H1 (cell line): Measurements from ENCODE around the gene CHD9NB.

Experiments used
- EZH2 ChIP-seq: fragments of 200-600 bp; sonication (generic); IDR thresholded peaks from 2 replicates; pipeline ENCODE4 v1.7.1; 2012; ENCODE audit warnings: low read depth, mild to moderate bottlenecking, moderate library complexity, low read length, inconsistent platforms; ENCODE audit not compliant: severe bottlenecking
- POLR2A ChIP-seq, 2 experiments: IDR thresholded peaks; 1 replicate in 1 of 2; 2 replicates in 1 of 2; pipeline ENCODE4 v1.6.1; 2011; ENCODE audit warnings: low read depth in 2 of 2, low read length in 2 of 2, mild to moderate bottlenecking in 2 of 2; ENCODE audit errors: control extremely low read depth in 1 of 2
- POLR2AphosphoS5 ChIP-seq: IDR thresholded peaks from 2 replicates; pipeline ENCODE4 v1.6.1; 2011; ENCODE audit warnings: low read depth, low read length
- SIN3A ChIP-seq, 2 experiments: IDR thresholded peaks in 1 of 2; conservative IDR thresholded peaks in 1 of 2; 2 replicates each; pipeline ENCODE4 v1.6.1; 2011 to 2012; ENCODE audit warnings: low read length in 2 of 2, improper control_type of control experiment in 1 of 2, low read depth in 1 of 2, mild to moderate bottlenecking in 1 of 2
- SUZ12 ChIP-seq: fragments of 200-600 bp; sonication (generic); IDR thresholded peaks from 2 replicates; pipeline ENCODE4 v1.6.1; 2012; ENCODE audit warnings: mild to moderate bottlenecking, inconsistent platforms, low read length, moderate library complexity, mixed read lengths
- TF ChIP-seq, protein P1 (sequence below), 3 experiments: IDR thresholded peaks; 1 replicate in 2 of 3; 2 replicates in 1 of 3; pipeline versions ENCODE4 v1.5.1 to v1.6.1; 2011; ENCODE audit warnings: low read length in 3 of 3, mild to moderate bottlenecking in 3 of 3, inconsistent platforms in 2 of 3, low read depth in 1 of 3, moderate library complexity in 1 of 3; ENCODE audit not compliant: insufficient read depth in 1 of 3; ENCODE audit errors: control extremely low read depth in 1 of 3

DNA sequence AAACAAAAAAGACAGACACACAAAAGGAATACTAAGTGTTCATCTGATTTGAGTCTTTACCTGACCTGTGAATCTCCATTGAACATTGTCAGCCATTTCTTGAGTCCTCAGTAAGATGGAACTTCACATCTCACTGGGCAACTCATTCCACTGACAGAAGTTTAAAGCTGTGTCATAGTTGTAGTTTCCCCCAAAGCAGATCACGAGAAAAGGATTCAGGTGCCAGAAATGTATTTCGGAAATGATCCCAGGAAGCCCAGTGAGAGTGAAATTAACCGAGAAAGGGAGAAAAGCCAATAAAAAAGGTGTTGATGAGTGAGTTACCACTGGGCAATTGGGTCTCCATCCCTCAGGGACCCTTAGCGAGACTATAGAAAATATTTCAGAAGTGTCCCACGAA lies 8.6 kb upstream of the CHD9NB start:
- TF ChIP-seq POLR2A (IDR thresholded peaks at IDR 0.05; ENCODE audit: control extremely low read depth in 1 of 2, low read depth in 2 of 2, low read length in 2 of 2) (no peak), EZH2 (no peak), SUZ12 (no peak), SIN3A (conservative IDR thresholded peaks at IDR 0.05 in 1 of 2, IDR thresholded peaks at IDR 0.05 in 1 of 2; ENCODE audit: low read depth in 1 of 2, low read length in 2 of 2) (no peak), POLR2AphosphoS5 (no peak)
- TF ChIP-seq, protein P1, sequence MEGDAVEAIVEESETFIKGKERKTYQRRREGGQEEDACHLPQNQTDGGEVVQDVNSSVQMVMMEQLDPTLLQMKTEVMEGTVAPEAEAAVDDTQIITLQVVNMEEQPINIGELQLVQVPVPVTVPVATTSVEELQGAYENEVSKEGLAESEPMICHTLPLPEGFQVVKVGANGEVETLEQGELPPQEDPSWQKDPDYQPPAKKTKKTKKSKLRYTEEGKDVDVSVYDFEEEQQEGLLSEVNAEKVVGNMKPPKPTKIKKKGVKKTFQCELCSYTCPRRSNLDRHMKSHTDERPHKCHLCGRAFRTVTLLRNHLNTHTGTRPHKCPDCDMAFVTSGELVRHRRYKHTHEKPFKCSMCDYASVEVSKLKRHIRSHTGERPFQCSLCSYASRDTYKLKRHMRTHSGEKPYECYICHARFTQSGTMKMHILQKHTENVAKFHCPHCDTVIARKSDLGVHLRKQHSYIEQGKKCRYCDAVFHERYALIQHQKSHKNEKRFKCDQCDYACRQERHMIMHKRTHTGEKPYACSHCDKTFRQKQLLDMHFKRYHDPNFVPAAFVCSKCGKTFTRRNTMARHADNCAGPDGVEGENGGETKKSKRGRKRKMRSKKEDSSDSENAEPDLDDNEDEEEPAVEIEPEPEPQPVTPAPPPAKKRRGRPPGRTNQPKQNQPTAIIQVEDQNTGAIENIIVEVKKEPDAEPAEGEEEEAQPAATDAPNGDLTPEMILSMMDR (IDR thresholded peaks at IDR 0.05; ENCODE audit: control extremely low read depth in 1 of 3, insufficient read depth in 1 of 3, low read depth in 1 of 3, low read length in 3 of 3) = no peak
